Activated CD4-positive, alpha-beta T cell treated with anti-CD3 and anti-CD28 coated beads, Interleukin-2, amount 50 U/mL, for 16 hours (primary cell): Measurements from ENCODE around the gene EIF4E3.

Experiments
- DNase-seq: peaks from one replicate; pipeline ENCODE4 v3.0.0-alpha.2; 2020

EIF4E3 gene

GRCh38 chr3:71722693-71723092 lies 2.5 kb downstream of the EIF4E3 start:
- DNase-seq, result no peak

DNA sequence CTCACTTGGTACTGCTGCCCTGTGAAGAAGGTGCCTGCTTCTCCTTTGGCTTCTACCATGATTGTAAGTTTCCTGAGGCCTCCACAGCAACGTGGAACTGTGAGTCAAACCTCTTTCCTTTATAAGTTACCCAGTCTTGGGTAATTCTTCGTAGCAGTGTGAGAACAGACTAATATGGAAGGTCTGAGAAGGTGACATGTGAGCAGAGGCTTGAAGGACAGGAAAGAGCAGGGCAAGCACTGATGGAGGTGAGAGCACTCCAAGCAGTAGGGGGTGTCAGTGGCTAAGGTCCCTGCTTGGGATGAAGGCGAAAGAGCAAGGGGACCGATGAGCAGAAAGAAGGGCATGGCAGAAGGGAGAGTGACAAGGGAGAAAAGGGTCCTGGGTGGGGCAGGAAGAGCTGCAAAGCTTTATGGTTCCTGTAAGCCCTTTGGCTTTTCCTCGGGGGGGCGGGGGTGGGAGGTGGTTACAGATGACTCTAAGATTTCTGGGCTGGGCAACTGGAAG lies 3.5 kb downstream of the EIF4E3 start:
- peak; percentile 30 for DNase-seq

DNA sequence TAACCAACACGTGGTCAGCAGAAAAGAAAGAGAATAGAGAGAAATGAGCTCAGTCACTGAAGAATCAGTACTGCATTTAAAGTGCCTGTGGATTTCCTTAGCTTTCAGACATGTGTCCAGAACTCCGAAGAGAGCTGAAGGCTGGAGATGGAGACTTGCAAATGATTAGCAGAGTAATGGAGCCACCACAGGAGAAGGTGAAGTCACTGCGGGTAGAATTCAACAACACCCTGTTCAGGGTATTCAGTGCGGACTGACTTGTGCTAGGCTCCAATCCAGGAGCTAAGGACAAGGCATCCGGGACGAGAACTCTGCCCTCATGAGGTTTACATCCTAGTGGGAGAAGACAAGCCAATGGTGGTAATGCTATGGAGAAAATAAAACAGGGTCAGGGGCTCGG lies 4.2 kb downstream of the EIF4E3 start:
- no peak for DNase-seq

DNA sequence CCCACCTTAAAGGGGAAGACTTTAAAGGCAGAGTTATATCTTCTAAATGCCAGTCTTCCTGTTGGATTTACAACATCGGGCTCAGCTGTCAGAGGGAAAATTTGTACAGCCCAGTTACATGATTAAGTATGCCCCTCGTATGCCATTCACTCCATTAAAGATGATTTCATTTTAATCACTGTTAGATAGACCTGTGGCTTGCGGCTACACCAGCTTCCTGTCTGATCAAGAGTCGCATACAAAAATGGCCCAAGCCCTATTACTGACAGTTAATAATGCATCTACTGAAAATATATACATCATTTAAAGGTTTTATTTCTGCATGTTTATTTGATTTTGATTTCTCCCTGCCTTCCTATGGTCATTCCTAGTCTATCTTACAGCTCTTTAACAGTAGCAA lies 7.1 kb downstream of the EIF4E3 start:
- no peak for DNase-seq

DNA sequence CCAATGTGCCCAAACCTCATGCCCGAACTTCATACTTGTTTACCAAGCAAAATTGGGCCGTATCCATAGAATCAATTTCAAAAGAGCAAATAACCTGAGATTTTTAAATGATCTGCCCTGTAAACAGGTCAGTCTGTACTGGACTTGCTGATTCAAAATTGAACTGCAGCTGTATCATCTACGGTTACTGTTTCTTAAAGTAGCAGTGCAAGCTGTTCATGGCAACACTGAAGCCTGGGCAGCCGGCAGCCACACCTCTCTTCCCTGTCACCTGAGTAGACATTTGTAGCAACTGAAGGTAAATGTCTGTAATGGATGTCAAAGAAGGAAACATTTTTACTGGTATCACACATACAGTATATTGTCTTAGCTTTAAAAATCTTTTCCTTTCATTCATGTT lies 10.6 kb downstream of the EIF4E3 start:
- no peak for DNase-seq

GRCh38 chr3:71713041-71713440 lies 12.2 kb downstream of the EIF4E3 start:
- no peak for DNase-seq

DNA sequence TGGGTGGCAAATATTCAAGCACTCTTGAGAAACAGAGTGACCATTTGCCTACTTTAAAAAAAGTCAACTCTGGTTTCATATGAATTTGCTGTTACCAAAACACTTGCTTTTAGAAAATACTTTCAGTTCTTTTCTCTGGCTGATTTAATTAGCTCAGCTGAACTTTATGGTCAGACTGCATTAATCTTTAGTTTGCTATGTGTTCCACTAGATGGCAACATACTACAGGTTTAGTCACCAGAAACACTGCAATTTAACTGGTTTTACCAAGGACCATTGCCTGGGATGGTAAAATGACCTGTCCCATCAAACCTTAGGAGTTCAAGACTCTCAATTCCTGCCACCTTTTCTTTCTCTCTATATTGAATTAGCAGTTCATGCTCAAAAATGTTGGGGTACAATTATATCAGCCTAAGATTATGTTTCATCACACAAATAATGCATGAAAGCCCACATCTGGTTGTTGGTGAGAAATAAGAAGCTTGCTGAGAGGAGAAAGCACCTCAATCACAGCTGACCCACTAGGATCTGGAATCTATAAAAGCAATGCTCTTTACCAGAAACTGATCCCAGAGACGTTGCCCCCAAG lies 14.2 kb downstream of the EIF4E3 start:
- peak; percentile 62 for DNase-seq

DNA sequence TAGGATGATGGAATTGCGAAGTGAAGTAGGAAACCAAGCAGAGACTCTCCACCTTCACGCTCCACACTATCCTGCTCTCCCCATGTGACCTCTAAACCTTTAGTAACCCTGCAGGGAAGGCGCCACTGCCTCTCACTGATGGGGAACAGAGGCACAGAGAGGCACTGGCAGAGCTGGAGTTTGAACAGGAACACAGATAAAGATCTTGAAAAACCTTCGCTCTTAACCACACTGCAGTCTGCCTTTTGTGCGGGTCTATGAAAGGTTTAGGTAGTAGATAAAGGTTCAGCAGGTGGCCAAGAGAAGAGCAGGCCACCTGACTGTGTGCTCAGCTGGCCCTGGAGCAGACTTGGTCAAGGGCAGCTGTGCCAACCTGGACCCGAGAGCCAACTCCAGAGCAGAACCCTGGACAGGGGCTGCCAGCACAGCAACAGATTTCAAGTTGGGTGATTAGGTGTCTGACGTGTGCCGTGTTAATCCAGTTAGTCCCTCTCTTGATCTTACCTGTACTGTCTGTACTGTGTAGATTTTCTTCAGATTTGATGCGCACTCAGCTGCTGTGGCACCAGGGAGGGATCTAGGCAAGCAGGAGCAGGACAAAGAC lies 15.2 kb downstream of the EIF4E3 start:
- DNase-seq, result no peak

DNA sequence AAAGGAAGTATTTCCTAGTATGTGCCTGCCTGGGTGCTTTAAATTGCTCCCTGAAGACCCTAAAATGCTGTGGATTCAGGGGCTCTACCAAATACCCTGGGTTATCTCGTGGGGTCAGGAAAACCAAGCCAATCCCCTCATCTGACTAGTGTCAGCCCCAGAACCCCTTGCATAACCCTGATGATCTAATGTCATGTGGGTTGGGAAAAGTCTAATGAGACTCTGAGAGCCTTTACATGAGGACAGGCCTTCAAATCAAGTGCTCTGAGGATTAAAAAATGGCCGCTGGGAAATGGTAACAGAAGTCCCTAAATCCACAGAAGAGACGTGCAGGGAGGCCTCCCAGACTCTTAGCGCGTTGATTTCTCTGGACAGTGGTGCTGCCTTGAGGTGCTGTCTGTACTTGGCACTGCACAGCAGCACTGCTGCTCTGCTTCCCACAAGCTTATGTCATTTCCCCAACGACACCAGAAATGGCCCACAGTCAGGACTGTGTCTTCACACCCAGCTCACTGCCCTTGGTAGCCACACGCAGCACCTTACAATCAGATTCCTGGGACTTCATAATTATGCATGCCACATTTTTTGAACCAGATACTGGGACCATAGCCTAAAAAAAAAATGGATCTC lies 16.6 kb downstream of the EIF4E3 start:
- DNase-seq, result no peak

GRCh38 chr3:71707595-71707994 lies 17.6 kb downstream of the EIF4E3 start:
- no peak for DNase-seq

DNA sequence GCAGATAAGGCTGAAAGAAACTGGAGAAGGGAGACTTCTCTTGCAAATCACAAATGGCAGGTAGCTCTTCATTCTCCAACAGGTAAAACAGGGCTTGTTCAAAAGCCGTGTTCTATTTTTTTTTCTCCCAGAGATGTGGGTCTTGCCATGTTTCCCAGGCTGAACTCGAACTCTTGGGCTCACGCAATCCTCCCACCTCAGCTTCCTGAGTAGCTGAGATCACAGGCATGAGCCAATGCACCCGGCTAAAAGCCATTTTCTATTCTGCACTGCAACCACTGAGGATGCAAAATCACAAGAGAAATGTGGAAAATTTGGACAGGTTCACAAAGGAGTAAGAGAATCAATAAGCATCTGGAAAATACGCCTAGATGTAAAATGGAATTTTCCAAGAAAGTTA lies 19.5 kb downstream of the EIF4E3 start:
- DNase-seq, result no peak

- DNase-seq, result no peak
Measured at GRCh38 chr3:71704915-71705314, 20.3 kb downstream of the EIF4E3 start.

- no peak for DNase-seq
Measured at GRCh38 chr3:71703797-71704196, 21.4 kb downstream of the EIF4E3 start.

GRCh38 chr3:71702131-71703024 lies 22.8 kb downstream of the EIF4E3 start:
- peak; percentile 76 for DNase-seq

GRCh38 chr3:71701251-71701762 lies 23.9 kb downstream of the EIF4E3 start:
- no peak for DNase-seq

- no peak for DNase-seq
Measured at GRCh38 chr3:71695000-71695482, 30.2 kb downstream of the EIF4E3 start.

DNA sequence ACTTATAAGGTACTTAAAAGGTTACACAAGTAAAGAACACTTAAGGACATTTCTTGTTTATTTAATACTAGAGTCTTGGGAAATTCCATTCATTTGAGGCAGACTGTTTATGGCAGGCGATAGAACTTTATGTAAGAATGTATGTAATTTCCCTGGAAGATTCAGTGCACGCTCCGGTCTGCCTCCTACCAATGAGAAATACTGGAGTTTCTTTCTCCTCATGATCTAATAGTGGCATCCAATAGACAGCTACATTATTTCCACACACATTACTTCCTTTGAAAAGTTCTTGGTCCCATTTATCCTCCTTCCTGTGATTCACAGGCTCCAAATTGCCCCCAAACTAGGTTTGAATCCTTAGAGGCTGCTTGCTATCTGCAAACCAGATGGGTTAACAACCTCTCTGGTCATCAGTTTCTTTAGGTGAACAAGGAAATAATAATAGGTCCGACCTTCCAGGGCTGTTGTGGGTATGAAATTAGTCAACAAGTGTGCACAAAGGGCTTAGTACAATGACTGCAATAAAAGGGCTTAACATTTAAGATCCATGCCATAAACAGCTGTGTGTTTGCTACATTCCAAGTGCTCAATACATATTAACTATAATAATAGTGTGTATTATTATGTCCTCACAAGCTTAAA lies 30.7 kb downstream of the EIF4E3 start:
- DNase-seq, result no peak

- no peak for DNase-seq
Measured at GRCh38 chr3:71693641-71694040, 31.6 kb downstream of the EIF4E3 start.

DNA sequence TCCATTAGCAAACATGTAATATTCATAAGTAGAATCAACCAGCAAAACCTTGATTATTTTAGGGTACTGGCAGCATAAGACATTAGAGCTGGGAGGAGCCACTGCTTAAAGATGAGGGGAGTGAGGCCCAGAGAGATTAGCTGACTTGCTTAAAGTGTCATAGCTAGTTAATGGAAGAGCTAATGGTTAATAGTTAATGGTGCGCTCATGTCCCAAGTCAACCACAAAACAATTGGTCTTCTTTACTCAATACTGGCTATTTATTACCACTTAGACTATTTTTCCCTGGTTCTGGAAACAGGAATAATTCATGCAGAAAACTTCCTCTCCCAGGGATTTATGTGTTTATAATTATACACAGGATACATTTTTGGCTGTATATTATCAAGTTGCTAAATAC lies 33.1 kb downstream of the EIF4E3 start:
- no peak for DNase-seq

DNA sequence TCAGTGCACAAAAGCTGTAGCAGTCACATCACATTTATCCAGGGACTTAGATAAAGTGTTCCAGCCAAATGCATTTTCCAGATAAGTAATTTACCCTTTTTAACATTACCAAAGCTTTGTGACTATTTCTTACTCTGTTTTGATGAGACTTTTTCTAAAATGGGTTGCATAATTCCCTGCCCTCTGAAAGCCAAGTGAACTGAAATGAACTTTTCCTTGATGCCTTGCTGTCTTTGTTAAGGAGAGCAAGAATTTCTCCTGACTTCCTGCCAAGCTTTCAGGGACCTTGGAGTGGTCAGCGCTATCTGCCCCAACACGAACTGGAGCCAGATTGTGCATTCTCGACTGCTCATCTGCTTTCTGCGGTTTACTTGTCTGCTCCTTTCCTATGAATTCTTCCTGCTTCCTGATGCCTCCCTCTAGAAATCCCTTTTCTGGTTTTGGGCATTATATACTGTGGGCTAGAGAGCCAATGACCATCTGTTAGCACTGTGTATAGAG lies 34.8 kb downstream of the EIF4E3 start:
- DNase-seq, result no peak

DNA sequence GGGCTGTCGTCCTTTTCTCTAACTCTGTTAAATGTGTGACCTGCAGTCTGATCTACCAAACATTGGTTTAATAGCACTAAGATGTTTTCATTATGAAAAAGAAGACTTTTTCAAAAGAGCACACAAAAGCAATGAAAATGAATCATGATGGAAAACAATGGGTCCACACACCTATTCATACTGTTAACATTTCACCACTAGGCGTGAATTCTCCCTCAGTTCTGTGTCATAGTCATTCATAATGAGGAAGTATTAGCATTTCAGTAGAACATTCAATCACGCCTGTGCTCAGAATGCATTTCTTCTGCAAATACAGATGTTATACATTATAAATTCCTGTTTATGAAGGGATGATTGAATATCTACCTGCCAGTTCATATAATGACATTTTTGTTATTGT lies 35.9 kb downstream of the EIF4E3 start:
- DNase-seq, result no peak

DNA sequence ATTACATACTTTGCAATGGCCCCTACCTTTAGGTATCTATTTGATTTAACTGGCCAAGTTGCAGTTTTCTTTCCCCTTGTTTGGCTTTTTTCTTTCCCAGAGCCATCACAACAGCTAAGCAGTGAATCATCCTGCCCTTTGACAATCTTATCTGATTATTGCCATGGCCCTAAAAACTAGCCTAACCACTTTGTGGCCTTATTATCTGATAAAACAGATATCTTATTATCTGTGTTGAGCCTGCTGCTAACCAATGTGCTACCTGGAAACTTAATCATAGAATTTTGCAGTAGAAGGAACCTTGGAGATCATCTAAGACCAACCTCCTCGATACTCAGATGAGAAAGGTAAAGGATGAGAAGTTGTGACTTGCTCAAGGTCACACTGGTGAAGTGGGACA lies 37.1 kb downstream of the EIF4E3 start:
- no peak for DNase-seq
